HFFc6 (cell line): ENCODE results near the gene KIF5C. TPM values are rescaled to one million over a fixed set of nuclear protein-coding genes. Genes with fewer than 3 reads are reported as not detected.

Experiments
- DNase-seq: peaks from one replicate; pipeline ENCODE4 v3.0.0-alpha.2; 2018
- H3K27ac Mint-ChIP-seq: 2 replicates; pipeline ENCODE4 v1.8.0; 2020; ENCODE audit warnings: mild to moderate bottlenecking, mixed read lengths
- H3K27me3 Mint-ChIP-seq: 2 replicates; pipeline ENCODE4 v1.8.0; 2021; ENCODE audit warnings: mild to moderate bottlenecking, moderate library complexity, mixed read lengths; ENCODE audit not compliant: insufficient read depth
- H3K36me3 Mint-ChIP-seq: 2 replicates; pipeline ENCODE4 v1.8.0; 2021; ENCODE audit warnings: low read depth, mixed read lengths
- H3K4me1 Mint-ChIP-seq: 2 replicates; pipeline ENCODE4 v1.8.0; 2020; ENCODE audit warnings: low read depth, mixed read lengths
- H3K4me3 Mint-ChIP-seq: 2 replicates; pipeline ENCODE4 v1.8.0; 2020; ENCODE audit warnings: mild to moderate bottlenecking, moderate library complexity, mixed read lengths
- H3K9me3 Mint-ChIP-seq: 2 replicates; pipeline ENCODE4 v1.8.0; 2020; ENCODE audit warnings: mild to moderate bottlenecking, mixed read lengths
- CTCF ChIP-seq: fragments of 200-600 bp; sonication (generic); IDR thresholded peaks from 2 replicates; pipeline ENCODE4 v1.5.0; 2021; ENCODE audit warnings: antibody characterized with exemption, mild to moderate bottlenecking
- total RNA-seq, 6 experiments: library from RNA; stranded (reverse); fragmentation: NEBNext Ultra II Directional; extraction: Animal tissue kit (Norgen Biotek cat#: 25700); gene quantifications; 2 replicates in 1 of 6; 3 replicates in 5 of 6; pipeline ENCODE4 v1.2.3, GENCODE V29; 2021

Gene KIF5C
- total RNA-seq, 6 experiments from 2014 or later: 0.38 to 1.0 (median 0.54) TPM

GRCh38 chr2:149068225-149068995 lies 193.4 kb downstream of the KIF5C start:
- no peak for DNase-seq
- Mint-ChIP-seq H3K9me3 (no peaks in the 10 kb centered on the region; the same call in none of the 2 replicates), H3K27me3 (peaks cover 2% of the 10 kb centered on the region; the same call in 1 of the 2 replicates), H3K4me3 (peak overlapping the region; percentile 70), H3K27ac (peak overlapping the region; percentile 92), H3K36me3 (peaks cover 6% of the 10 kb centered on the region), H3K4me1 (peaks cover 82% of the 10 kb centered on the region)
- TF ChIP-seq CTCF: no peak

GRCh38 chr2:149068996-149069888 lies 194.2 kb downstream of the KIF5C start:
- no peak for TF ChIP-seq CTCF
- Mint-ChIP-seq H3K9me3 (no peaks in the 10 kb centered on the region; the same call in none of the 2 replicates), H3K4me1 (peaks cover 80% of the 10 kb centered on the region), H3K27me3 (peaks cover 2% of the 10 kb centered on the region; the same call in 1 of the 2 replicates), H3K27ac (peak overlapping the region; percentile 92), H3K36me3 (peaks cover 6% of the 10 kb centered on the region), H3K4me3 (peak overlapping the region; percentile 70)
- peak; percentile 98 for DNase-seq

DNA sequence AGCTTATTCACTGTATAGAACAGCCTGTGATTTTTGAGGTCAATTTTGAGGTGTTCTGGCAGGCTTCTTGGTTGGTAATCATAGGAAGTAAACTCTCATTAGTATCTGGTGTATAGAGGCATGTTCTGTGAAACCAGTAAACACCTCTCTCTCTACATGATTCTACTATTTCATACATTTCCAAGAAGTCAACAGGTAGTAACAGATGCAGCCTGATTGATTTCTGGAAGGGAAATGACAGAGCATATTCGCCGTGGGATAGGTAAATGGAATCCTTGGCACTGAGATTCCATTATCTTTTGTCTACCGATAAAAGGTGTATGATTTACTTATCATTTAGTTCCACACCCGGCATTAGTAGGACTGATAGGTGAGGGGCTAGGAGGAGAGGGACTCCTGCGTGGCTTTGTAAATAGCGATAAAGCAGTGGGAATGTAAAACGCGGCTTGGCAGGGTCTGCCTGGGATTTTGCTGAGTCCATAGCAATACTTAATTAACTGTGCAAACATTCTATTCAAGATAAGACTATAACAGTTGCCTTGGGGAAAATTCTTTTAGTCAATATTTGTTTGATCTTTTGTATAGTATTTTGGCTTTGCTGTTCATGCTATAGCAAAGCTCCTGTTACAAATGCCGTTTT lies 195.8 kb downstream of the KIF5C start:
- peak overlapping the region; percentile 92 for H3K27ac Mint-ChIP-seq
- no peak for DNase-seq
- TF ChIP-seq CTCF: no peak

GRCh38 chr2:149075105-149075504 lies 200.1 kb downstream of the KIF5C start:
- Mint-ChIP-seq H3K9me3 (no peaks in the 10 kb centered on the region; the same call in 1 of the 2 replicates), H3K4me1 (peaks cover 80% of the 10 kb centered on the region), H3K36me3 (peaks cover 1% of the 10 kb centered on the region; the same call in 1 of the 2 replicates), H3K27me3 (no peaks in the 10 kb centered on the region; the same call in none of the 2 replicates), H3K4me3 (peak overlapping the region; percentile 78), H3K27ac (peak overlapping the region; percentile 76)
- TF ChIP-seq CTCF: no peak
- no peak for DNase-seq

More for the DNA sequence above, 195.8 kb downstream of the KIF5C start:
- H3K4me1 Mint-ChIP-seq: peaks cover 76% of the 10 kb centered on the region
- peaks cover 2% of the 10 kb centered on the region; the same call in 1 of the 2 replicates for H3K27me3 Mint-ChIP-seq
- no peak overlapping the region for H3K4me3 Mint-ChIP-seq
- H3K36me3 Mint-ChIP-seq: peaks cover 6% of the 10 kb centered on the region
- H3K9me3 Mint-ChIP-seq: no peaks in the 10 kb centered on the region; the same call in none of the 2 replicates

- TF ChIP-seq CTCF: no peak
- H3K27ac Mint-ChIP-seq: peak overlapping the region; percentile 76
- peak overlapping the region; percentile 78 for H3K4me3 Mint-ChIP-seq
- no peaks in the 10 kb centered on the region; the same call in 1 of the 2 replicates for H3K9me3 Mint-ChIP-seq
- peak; percentile 25 for DNase-seq
- H3K27me3 Mint-ChIP-seq: no peaks in the 10 kb centered on the region; the same call in 1 of the 2 replicates
- peaks cover 4% of the 10 kb centered on the region; the same call in 1 of the 2 replicates for H3K36me3 Mint-ChIP-seq
- H3K4me1 Mint-ChIP-seq: peaks cover 77% of the 10 kb centered on the region
Observed at GRCh38 chr2:149075853-149076252, 200.8 kb downstream of the KIF5C start.
